ENCODE results near the gene BMPR1B.

BMPR1B gene

DNA sequence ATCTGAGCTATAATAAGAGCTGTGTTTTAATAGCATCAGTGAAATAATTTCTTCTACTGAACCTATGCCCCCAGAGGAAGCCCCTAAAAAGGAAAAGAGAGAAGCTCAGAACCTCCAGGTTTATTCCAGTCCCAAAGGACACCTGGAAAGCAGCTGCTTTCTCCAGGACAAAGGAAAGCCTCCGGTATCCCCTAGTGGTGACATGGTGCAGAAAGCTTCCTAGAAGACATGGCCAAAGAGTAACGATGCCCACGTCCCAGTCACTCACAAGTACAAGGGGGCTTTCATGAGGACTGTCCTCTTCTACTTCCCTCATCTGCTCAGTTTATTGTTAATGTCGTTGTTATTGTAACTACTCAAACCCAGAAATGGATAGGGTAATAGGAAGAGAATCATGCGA lies 447.1 kb downstream of the BMPR1B start:
- Histone ChIP-seq H3K4me3 (replicated peaks; ENCODE audit: insufficient read depth, low read length) (no peak overlapping the region), H3K27ac (replicated peaks) (no peak overlapping the region), H3K27me3 (ENCODE audit: insufficient read depth, poor library complexity, severe bottlenecking) (no peaks in the 10 kb centered on the region)
- no peak for DNase-seq (ENCODE audit: low read depth in 1 of 2, low spot score in 1 of 2)
- TF ChIP-seq POLR2AphosphoS5 (IDR thresholded peaks at IDR 0.05; ENCODE audit: low read depth), result no peak
- TF ChIP-seq, protein P1, sequence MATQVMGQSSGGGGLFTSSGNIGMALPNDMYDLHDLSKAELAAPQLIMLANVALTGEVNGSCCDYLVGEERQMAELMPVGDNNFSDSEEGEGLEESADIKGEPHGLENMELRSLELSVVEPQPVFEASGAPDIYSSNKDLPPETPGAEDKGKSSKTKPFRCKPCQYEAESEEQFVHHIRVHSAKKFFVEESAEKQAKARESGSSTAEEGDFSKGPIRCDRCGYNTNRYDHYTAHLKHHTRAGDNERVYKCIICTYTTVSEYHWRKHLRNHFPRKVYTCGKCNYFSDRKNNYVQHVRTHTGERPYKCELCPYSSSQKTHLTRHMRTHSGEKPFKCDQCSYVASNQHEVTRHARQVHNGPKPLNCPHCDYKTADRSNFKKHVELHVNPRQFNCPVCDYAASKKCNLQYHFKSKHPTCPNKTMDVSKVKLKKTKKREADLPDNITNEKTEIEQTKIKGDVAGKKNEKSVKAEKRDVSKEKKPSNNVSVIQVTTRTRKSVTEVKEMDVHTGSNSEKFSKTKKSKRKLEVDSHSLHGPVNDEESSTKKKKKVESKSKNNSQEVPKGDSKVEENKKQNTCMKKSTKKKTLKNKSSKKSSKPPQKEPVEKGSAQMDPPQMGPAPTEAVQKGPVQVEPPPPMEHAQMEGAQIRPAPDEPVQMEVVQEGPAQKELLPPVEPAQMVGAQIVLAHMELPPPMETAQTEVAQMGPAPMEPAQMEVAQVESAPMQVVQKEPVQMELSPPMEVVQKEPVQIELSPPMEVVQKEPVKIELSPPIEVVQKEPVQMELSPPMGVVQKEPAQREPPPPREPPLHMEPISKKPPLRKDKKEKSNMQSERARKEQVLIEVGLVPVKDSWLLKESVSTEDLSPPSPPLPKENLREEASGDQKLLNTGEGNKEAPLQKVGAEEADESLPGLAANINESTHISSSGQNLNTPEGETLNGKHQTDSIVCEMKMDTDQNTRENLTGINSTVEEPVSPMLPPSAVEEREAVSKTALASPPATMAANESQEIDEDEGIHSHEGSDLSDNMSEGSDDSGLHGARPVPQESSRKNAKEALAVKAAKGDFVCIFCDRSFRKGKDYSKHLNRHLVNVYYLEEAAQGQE (IDR thresholded peaks at IDR 0.05; ENCODE audit: insufficient replicate concordance, low read depth), result no peak
- TF ChIP-seq, protein P2, sequence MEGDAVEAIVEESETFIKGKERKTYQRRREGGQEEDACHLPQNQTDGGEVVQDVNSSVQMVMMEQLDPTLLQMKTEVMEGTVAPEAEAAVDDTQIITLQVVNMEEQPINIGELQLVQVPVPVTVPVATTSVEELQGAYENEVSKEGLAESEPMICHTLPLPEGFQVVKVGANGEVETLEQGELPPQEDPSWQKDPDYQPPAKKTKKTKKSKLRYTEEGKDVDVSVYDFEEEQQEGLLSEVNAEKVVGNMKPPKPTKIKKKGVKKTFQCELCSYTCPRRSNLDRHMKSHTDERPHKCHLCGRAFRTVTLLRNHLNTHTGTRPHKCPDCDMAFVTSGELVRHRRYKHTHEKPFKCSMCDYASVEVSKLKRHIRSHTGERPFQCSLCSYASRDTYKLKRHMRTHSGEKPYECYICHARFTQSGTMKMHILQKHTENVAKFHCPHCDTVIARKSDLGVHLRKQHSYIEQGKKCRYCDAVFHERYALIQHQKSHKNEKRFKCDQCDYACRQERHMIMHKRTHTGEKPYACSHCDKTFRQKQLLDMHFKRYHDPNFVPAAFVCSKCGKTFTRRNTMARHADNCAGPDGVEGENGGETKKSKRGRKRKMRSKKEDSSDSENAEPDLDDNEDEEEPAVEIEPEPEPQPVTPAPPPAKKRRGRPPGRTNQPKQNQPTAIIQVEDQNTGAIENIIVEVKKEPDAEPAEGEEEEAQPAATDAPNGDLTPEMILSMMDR (IDR thresholded peaks at IDR 0.05; ENCODE audit: insufficient read depth, low read length), result no peak
- no peak for TF ChIP-seq SPI1 (IDR thresholded peaks at IDR 0.05; ENCODE audit: borderline replicate concordance, low read depth)
- TF ChIP-seq GABPA (IDR thresholded peaks at IDR 0.05; ENCODE audit: low read depth), result no peak

Data from HL-60 (cell line).